ENCODE results near the gene MCC. TPM values are rescaled to one million over a fixed set of nuclear protein-coding genes. Genes with fewer than 3 reads are reported as not detected.
A peak's percentile ranks its signal among the peaks of the same experiment; 100 is the strongest.

Gene MCC
- total RNA-seq, 1 donor from 2014 or later, result 20.6 TPM

- ATAC-seq (no peak), DNase-seq (no peak)
- no peak for TF ChIP-seq CTCF (IDR thresholded peaks at IDR 0.05)
- intact Hi-C loops (cut with DNase I), result no loop called here
- no peaks in the 10 kb centered on the region for H3K9me3 ChIP-seq
- H3K4me3 ChIP-seq, result no peak overlapping the region
- no peaks in the 10 kb centered on the region for H3K4me1 ChIP-seq
- no peaks in the 10 kb centered on the region for H3K27me3 ChIP-seq (ENCODE audit: low read depth)
- no peaks in the 10 kb centered on the region for H3K36me3 ChIP-seq
- no peak overlapping the region for H3K27ac ChIP-seq
Observed at GRCh38 chr5:113343343-113343742, 144.9 kb downstream of the MCC start.

GRCh38 chr5:113340537-113340936 is 147.7 kb downstream of the MCC start:
- Histone ChIP-seq H3K4me1 (no peaks in the 10 kb centered on the region), H3K4me3 (no peak overlapping the region), H3K27ac (no peak overlapping the region), H3K27me3 (ENCODE audit: low read depth) (no peaks in the 10 kb centered on the region), H3K9me3 (no peaks in the 10 kb centered on the region), H3K36me3 (no peaks in the 10 kb centered on the region)
- ATAC-seq (no peak), DNase-seq (no peak)
- intact Hi-C loops (cut with DNase I), result no loop called here
- no peak for TF ChIP-seq CTCF (IDR thresholded peaks at IDR 0.05)

GRCh38 chr5:113338628-113339027 is 149.6 kb downstream of the MCC start:
- no peak for ATAC-seq
- Histone ChIP-seq H3K27ac (no peak overlapping the region), H3K36me3 (no peaks in the 10 kb centered on the region), H3K4me3 (no peak overlapping the region), H3K9me3 (no peaks in the 10 kb centered on the region), H3K4me1 (no peaks in the 10 kb centered on the region), H3K27me3 (ENCODE audit: low read depth) (no peaks in the 10 kb centered on the region)
- TF ChIP-seq CTCF (IDR thresholded peaks at IDR 0.05), result no peak
- DNase-seq, result no peak
- intact Hi-C loops (cut with DNase I), result no loop called here

- H3K36me3 ChIP-seq, result no peaks in the 10 kb centered on the region
- no peaks in the 10 kb centered on the region for H3K9me3 ChIP-seq
- no peaks in the 10 kb centered on the region for H3K27me3 ChIP-seq (ENCODE audit: low read depth)
- no peak overlapping the region for H3K27ac ChIP-seq
- ATAC-seq (no peak), DNase-seq (no peak)
- no peaks in the 10 kb centered on the region for H3K4me1 ChIP-seq
- H3K4me3 ChIP-seq, result no peak overlapping the region
- no peak for TF ChIP-seq CTCF (IDR thresholded peaks at IDR 0.05)
- intact Hi-C loops (cut with DNase I), result no loop called here
Observed at GRCh38 chr5:113337515-113338415, 150.5 kb downstream of the MCC start.

GRCh38 chr5:113336975-113337374 is 151.3 kb downstream of the MCC start:
- Histone ChIP-seq H3K9me3 (no peaks in the 10 kb centered on the region), H3K27me3 (ENCODE audit: low read depth) (no peaks in the 10 kb centered on the region), H3K4me3 (no peak overlapping the region), H3K27ac (no peak overlapping the region), H3K36me3 (no peaks in the 10 kb centered on the region), H3K4me1 (no peaks in the 10 kb centered on the region)
- DNase-seq, result no peak
- peak in 1 of 2 donors; percentile 60 for ATAC-seq
- intact Hi-C loops (cut with DNase I), result no loop called here
- TF ChIP-seq CTCF (IDR thresholded peaks at IDR 0.05), result peak; percentile 32
